H1 (cell line): ENCODE data around the gene PHACTR1. TPM values are rescaled to one million over a fixed set of nuclear protein-coding genes. Genes with fewer than 3 reads are reported as not detected.

ENCODE experiments used
- CTCF ChIA-PET: fragments of 300-600 bp; sonication (Branson Sonifier 250); formaldehyde crosslinking; loops from one replicate; lab custom pipeline; 2021; ENCODE audit not compliant: partially characterized antibody; lab: Charles Lee
- POLR2A ChIA-PET: fragments of 300-600 bp; sonication (Branson Sonifier 250); formaldehyde crosslinking; loops from one replicate; lab custom pipeline; 2021; ENCODE audit warnings: inconsistent platforms; ENCODE audit not compliant: partially characterized antibody; lab: Charles Lee
- DNase-seq, 2 experiments: peaks; one replicate each; pipeline versions ENCODE4 v3.0.0 to v3.0.0-alpha.2; 2010 to 2022; ENCODE audit warnings: low spot score in 2 of 2, low read depth in 1 of 2, mixed read lengths in 1 of 2
- FAIRE-seq: peaks from 2 replicates; lab custom pipeline; 2011; peaks lifted over from hg19 to GRCh38; lab: Jason Lieb, UNC
- H2AFZ ChIP-seq: 2 replicates; pipeline ENCODE4 v1.8.1; 2012; ENCODE audit warnings: low read length, inconsistent platforms
- H2AK5ac ChIP-seq: 2 replicates; pipeline ENCODE4 v1.6.1; 2013; ENCODE audit warnings: low read depth, low read length
- H2BK120ac ChIP-seq: replicated peaks from 2 replicates; pipeline ENCODE3; 2013; ENCODE audit warnings: low read depth, low read length, inconsistent platforms
- H2BK12ac ChIP-seq: 2 replicates; pipeline ENCODE4 v1.6.1; 2013; ENCODE audit warnings: low read depth, low read length
- H2BK15ac ChIP-seq: 2 replicates; pipeline ENCODE4 v1.6.1; 2013; ENCODE audit warnings: low read length
- H2BK20ac ChIP-seq: 2 replicates; pipeline ENCODE4 v1.6.1; 2013; ENCODE audit warnings: low read length
- H2BK5ac ChIP-seq: 2 replicates; pipeline ENCODE4 v1.6.1; 2013; ENCODE audit warnings: low read depth, low read length
- H3K14ac ChIP-seq: 2 replicates; pipeline ENCODE4 v1.6.1; 2013; ENCODE audit warnings: inconsistent platforms; ENCODE audit not compliant: insufficient read length
- H3K18ac ChIP-seq: 2 replicates; pipeline ENCODE4 v1.6.1; 2013; ENCODE audit warnings: low read length; ENCODE audit errors: extremely low read depth
- H3K23ac ChIP-seq: 2 replicates; pipeline ENCODE4 v1.6.1; 2013; ENCODE audit warnings: inconsistent platforms; ENCODE audit not compliant: insufficient read length
- H3K23me2 ChIP-seq: 2 replicates; pipeline ENCODE4 v1.6.1; 2013; ENCODE audit warnings: low read depth, low read length
- H3K27ac ChIP-seq: 2 replicates; pipeline ENCODE4 v1.6.1; 2011; ENCODE audit warnings: low read depth, low read length, inconsistent platforms
- H3K27me3 ChIP-seq, 4 experiments: replicated peaks in 1 of 4; 1 replicate in 1 of 4; 2 replicates in 3 of 4; pipeline versions ENCODE4 v1.6.1 to v1.8.1; 2011 to 2013; ENCODE audit warnings: low read length in 3 of 4, mild to moderate bottlenecking in 3 of 4, inconsistent platforms in 2 of 4, mixed read lengths in 2 of 4, moderate library complexity in 1 of 4; ENCODE audit not compliant: control insufficient read depth in 3 of 4, insufficient read depth in 3 of 4; ENCODE audit errors: extremely low read depth in 1 of 4
- H3K36me3 ChIP-seq, 4 experiments: 2 replicates each; pipeline versions ENCODE4 v1.6.1 to v1.8.1; 2011 to 2013; ENCODE audit warnings: mild to moderate bottlenecking in 4 of 4, low read length in 3 of 4, moderate library complexity in 2 of 4, control low read depth in 1 of 4, inconsistent platforms in 1 of 4; ENCODE audit not compliant: insufficient read depth in 4 of 4, control insufficient read depth in 2 of 4
- H3K4ac ChIP-seq: replicated peaks from 2 replicates; pipeline ENCODE3; 2013; ENCODE audit warnings: low read length, low read depth, mixed read lengths, inconsistent platforms; ENCODE audit not compliant: insufficient read length
- H3K4me1 ChIP-seq, 4 experiments: replicated peaks in 1 of 4; 1 replicate in 1 of 4; 2 replicates in 3 of 4; pipeline versions ENCODE4 v1.6.1 to v1.8.1; 2011 to 2013; ENCODE audit warnings: low read length in 3 of 4, inconsistent platforms in 2 of 4, mixed read lengths in 1 of 4; ENCODE audit not compliant: insufficient read depth in 4 of 4, control insufficient read depth in 3 of 4
- H3K4me2 ChIP-seq, 2 experiments: 2 replicates each; pipeline versions ENCODE4 v1.6.1 to v1.8.1; 2011 to 2013; ENCODE audit warnings: low read depth in 2 of 2, low read length in 2 of 2, control low read depth in 1 of 2, inconsistent platforms in 1 of 2, mild to moderate bottlenecking in 1 of 2; ENCODE audit not compliant: insufficient read depth in 1 of 2
- H3K4me3 ChIP-seq, 4 experiments: fragments of 200-600, 300-600 bp in 1 of 4; sonication (generic), shearing (Covaris generic), sonication (Bioruptor Twin) in 1 of 4; 2 replicates each; pipeline versions ENCODE4 v1.5.1 to v1.8.1; 2011 to 2016; ENCODE audit warnings: low read length in 4 of 4, low read depth in 3 of 4, control low read depth in 2 of 4, inconsistent platforms in 2 of 4, mild to moderate bottlenecking in 2 of 4, mixed read lengths in 1 of 4, moderate library complexity in 1 of 4; ENCODE audit not compliant: insufficient read depth in 2 of 4; ENCODE audit errors: extremely low read depth in 1 of 4
- H3K56ac ChIP-seq: replicated peaks from 2 replicates; pipeline ENCODE3; 2013; ENCODE audit warnings: low read depth, mild to moderate bottlenecking, mixed read lengths, low read length, inconsistent platforms; ENCODE audit not compliant: insufficient read length
- H3K79me1 ChIP-seq: 2 replicates; pipeline ENCODE4 v1.6.1; 2013; ENCODE audit warnings: low read depth, low read length, control low read depth
- H3K79me2 ChIP-seq, 2 experiments: 2 replicates each; pipeline versions ENCODE4 v1.6.1 to v1.8.1; 2012 to 2013; ENCODE audit warnings: low read length in 2 of 2, mild to moderate bottlenecking in 2 of 2, inconsistent platforms in 1 of 2; ENCODE audit not compliant: insufficient read depth in 2 of 2, control insufficient read depth in 1 of 2
- H3K9ac ChIP-seq, 4 experiments: replicated peaks in 1 of 4; 1 replicate in 1 of 4; 2 replicates in 3 of 4; pipeline versions ENCODE4 v1.6.1 to v1.8.1; 2011 to 2013; ENCODE audit warnings: low read depth in 3 of 4, low read length in 3 of 4, control low read depth in 2 of 4, mild to moderate bottlenecking in 2 of 4, moderate library complexity in 2 of 4, inconsistent platforms in 1 of 4; ENCODE audit errors: extremely low read depth in 1 of 4
- H3K9me3 ChIP-seq, 2 experiments: 2 replicates each; pipeline versions ENCODE4 v1.6.1 to v1.8.1; 2012 to 2013; ENCODE audit warnings: mild to moderate bottlenecking in 2 of 2, moderate library complexity in 2 of 2, control low read depth in 1 of 2, inconsistent platforms in 1 of 2, low read depth in 1 of 2, low read length in 1 of 2, mixed read lengths in 1 of 2; ENCODE audit not compliant: insufficient read depth in 2 of 2
- H4K20me1 ChIP-seq, 2 experiments: replicated peaks in 1 of 2; 2 replicates each; pipeline versions ENCODE3 to v1.8.1; 2011 to 2013; ENCODE audit warnings: inconsistent platforms in 2 of 2, low read length in 2 of 2, mild to moderate bottlenecking in 1 of 2; ENCODE audit not compliant: insufficient read depth in 2 of 2, control insufficient read depth in 1 of 2
- H4K5ac ChIP-seq: 2 replicates; pipeline ENCODE4 v1.6.1; 2013; ENCODE audit warnings: low read length, low read depth, mixed read lengths, inconsistent platforms; ENCODE audit not compliant: insufficient read length
- H4K8ac ChIP-seq: 2 replicates; pipeline ENCODE4 v1.8.0; 2013; ENCODE audit warnings: mild to moderate bottlenecking, moderate library complexity, low read length, inconsistent platforms; ENCODE audit not compliant: insufficient read depth; ENCODE audit errors: extremely low read depth
- H4K91ac ChIP-seq: replicated peaks from 2 replicates; pipeline ENCODE3; 2013; ENCODE audit warnings: low read length, mixed read lengths, inconsistent platforms; ENCODE audit not compliant: insufficient read length
- ATF2 ChIP-seq: IDR thresholded peaks from 2 replicates; pipeline ENCODE4 v1.6.1; 2012; ENCODE audit warnings: low read length, inconsistent platforms
- BCL11A ChIP-seq, 2 experiments: IDR thresholded peaks; one replicate each; pipeline ENCODE4 v1.6.1; 2011; ENCODE audit warnings: low read depth in 2 of 2, low read length in 2 of 2, mild to moderate bottlenecking in 2 of 2
- CHD1 ChIP-seq: IDR thresholded peaks from 2 replicates; pipeline ENCODE4 v1.6.1; 2012; ENCODE audit warnings: low read depth, low read length, improper control_type of control experiment
- E2F6 ChIP-seq: IDR thresholded peaks from 2 replicates; pipeline ENCODE4 v1.6.1; 2012; ENCODE audit warnings: inconsistent platforms
- HDAC6 ChIP-seq: IDR thresholded peaks from one replicate; pipeline ENCODE4 v1.7.1; 2012; ENCODE audit warnings: low read depth, mild to moderate bottlenecking, inconsistent platforms, low read length, moderate library complexity
- JUND ChIP-seq: IDR thresholded peaks from 2 replicates; pipeline ENCODE4 v1.6.1; 2011; ENCODE audit warnings: mild to moderate bottlenecking, improper control_type of control experiment, low read length
- KDM1A ChIP-seq: fragments of 200-600, 300-600 bp; sonication (generic); IDR thresholded peaks from 2 replicates; pipeline ENCODE4 v1.7.1; 2016; ENCODE audit warnings: mild to moderate bottlenecking, low read length, borderline replicate concordance
- POU5F1 ChIP-seq: IDR thresholded peaks from 2 replicates; pipeline ENCODE4 v1.6.1; 2011; ENCODE audit warnings: low read depth, mild to moderate bottlenecking, low read length, moderate library complexity
- SIN3A ChIP-seq, 2 experiments: IDR thresholded peaks in 1 of 2; conservative IDR thresholded peaks in 1 of 2; 2 replicates each; pipeline ENCODE4 v1.6.1; 2011 to 2012; ENCODE audit warnings: low read length in 2 of 2, improper control_type of control experiment in 1 of 2, low read depth in 1 of 2, mild to moderate bottlenecking in 1 of 2
- SIRT6 ChIP-seq: IDR thresholded peaks from one replicate; pipeline ENCODE4 v1.7.1; 2012; ENCODE audit warnings: low read length, inconsistent platforms
- SRF ChIP-seq: IDR thresholded peaks from 2 replicates; pipeline ENCODE4 v1.6.1; 2011; ENCODE audit warnings: mild to moderate bottlenecking, low read depth, low read length, moderate library complexity
- WGBS, 2 experiments: shearing (Covaris generic) in 1 of 2; methylation state at CpG; one replicate each; pipeline versions ENCODE4 v1.1.6 to v1.1.7; 2013 to 2015; ENCODE audit warnings: low lambda C conversion rate in 2 of 2, mixed read lengths in 2 of 2, inconsistent platforms in 1 of 2, low coverage in 1 of 2, missing lambda C conversion rate in 1 of 2; ENCODE audit not compliant: insufficient replicate concordance in 2 of 2, insufficient coverage in 1 of 2, insufficient read length in 1 of 2; ENCODE audit errors: extremely low coverage in 1 of 2, missing lambda C conversion rate in 1 of 2; 5-methylcytosine and 5-hydroxymethylcytosine counted together
- polyA plus RNA-seq, 7 experiments: library from polyadenylated mRNA; depleted of rRNA in 3 of 7; stranded (reverse) in 5 of 7; unstranded in 2 of 7; fragments of >200 nt in 5 of 7; fragments of 200-250 nt in 2 of 7; gene quantifications; 1 replicate in 5 of 7; 2 replicates in 1 of 7; 4 replicates in 1 of 7; pipeline versions ENCODE4 v1.2.1 to v1.2.3, GENCODE V29; 2011 to 2013; ENCODE audit warnings: missing spikeins in 2 of 7, mixed read lengths in 2 of 7
- total RNA-seq: library from RNA; stranded (reverse); fragmentation: NEBNext Ultra II Directional; extraction: Animal tissue kit (Norgen Biotek cat#: 25700); gene quantifications from 2 replicates; pipeline ENCODE4 v1.2.1, GENCODE V29; 2021

Gene PHACTR1
- total and polyA plus RNA-seq, 2 of the 8 experiments (the other 6 are each of a cell fraction or from before 2014, with no cell fraction given), result 3.9 to 17.1 TPM

- Histone ChIP-seq H3K9me3 (no peaks in the 10 kb centered on the region), H2BK120ac (no peak overlapping the region), H2AFZ (no peak overlapping the region), H3K36me3 (0 out of 8 replicates have a peak, but pooled peaks cover 0 to 2% (median 0%) of the 10 kb centered on the region in 4 experiments), H2BK5ac (no peak overlapping the region), H2BK15ac (no peak overlapping the region), H3K56ac (no peak overlapping the region), H3K4me3 (no peak overlapping the region), H3K18ac (no peak overlapping the region), H4K8ac (no peak overlapping the region), H3K79me1 (no peaks in the 10 kb centered on the region), H3K14ac (no peak overlapping the region), H3K4me1 (peaks cover 2 to 7% (median 3%) of the 10 kb centered on the region in 4 experiments; a peak in 2 of 7 replicates), H3K9ac (no peak overlapping the region), H3K23me2 (no peaks in the 10 kb centered on the region), H2AK5ac (no peak overlapping the region), H2BK20ac (no peak overlapping the region), H3K27ac (no peak overlapping the region), H4K5ac (no peak overlapping the region), H3K23ac (no peak overlapping the region), H2BK12ac (no peak overlapping the region), H3K27me3 (no peaks in the 10 kb centered on the region), H4K20me1 (no peaks in the 10 kb centered on the region), H3K4ac (no peak overlapping the region), H3K4me2 (no peak overlapping the region), H3K79me2 (no peaks in the 10 kb centered on the region), H4K91ac (no peak overlapping the region)
- 89% methylated on average over 3 of the region's 3 CpGs; no CpG with 5 or more reads in 1 of the 2 experiments for WGBS, 2 experiments
- ChIA-PET CTCF (interaction anchor here (0.7 to 1.2 kb wide), 2 partner anchors 74 to 263 kb away, joined by 3 to 4 read pairs; no protein-coding TSS in a partner anchor), POLR2A (no interaction called here)
- DNase-seq (no peak), FAIRE-seq (no peak)
- TF ChIP-seq POU5F1, result no peak
- no peak for TF ChIP-seq JUND
- TF ChIP-seq SRF, result no peak
- no peak for TF ChIP-seq CHD1
- TF ChIP-seq SIN3A (conservative IDR thresholded peaks at IDR 0.05 in 1 of 2, IDR thresholded peaks at IDR 0.05 in 1 of 2; ENCODE audit: low read depth in 1 of 2, low read length in 2 of 2), result no peak
- no peak for TF ChIP-seq KDM1A
- no peak for TF ChIP-seq E2F6
- no peak for TF ChIP-seq SIRT6
- no peak for TF ChIP-seq ATF2
- TF ChIP-seq HDAC6, result no peak
- no peak for TF ChIP-seq BCL11A (IDR thresholded peaks at IDR 0.05; ENCODE audit: low read depth in 2 of 2, low read length in 2 of 2)
Measured at GRCh38 chr6:13074415-13075140, 358.0 kb downstream of the PHACTR1 start.
